Ectodermal cell (in vitro differentiated cells): ENCODE data around the gene HRC. TPM values are rescaled to one million over a fixed set of nuclear protein-coding genes. Genes with fewer than 3 reads are reported as not detected.

Experiments used
- H3K27ac ChIP-seq: 2 replicates; pipeline ENCODE4 v1.7.0; 2013; ENCODE audit warnings: mild to moderate bottlenecking, low read depth, low read length; ENCODE audit not compliant: insufficient read depth, poor library complexity, severe bottlenecking
- H3K27me3 ChIP-seq: 2 replicates; pipeline ENCODE4 v1.7.0; 2013; ENCODE audit warnings: mild to moderate bottlenecking, low read length; ENCODE audit not compliant: insufficient read depth, control insufficient read depth, poor library complexity, severe bottlenecking
- H3K36me3 ChIP-seq: one replicate; pipeline ENCODE4 v1.7.0; 2013; ENCODE audit warnings: low read length; ENCODE audit not compliant: control insufficient read depth, insufficient read depth
- H3K4me1 ChIP-seq: one replicate; pipeline ENCODE4 v1.7.0; 2013; ENCODE audit warnings: low read length; ENCODE audit not compliant: control insufficient read depth, insufficient read depth
- H3K4me3 ChIP-seq: 2 replicates; pipeline ENCODE4 v1.7.0; 2013; ENCODE audit warnings: low read depth, low read length, control low read depth; ENCODE audit not compliant: insufficient read depth
- H3K9me3 ChIP-seq: 2 replicates; pipeline ENCODE4 v1.7.0; 2013; ENCODE audit warnings: mild to moderate bottlenecking, low read length, moderate library complexity; ENCODE audit not compliant: control insufficient read depth
- whole genome bisulfite sequencing, 2 experiments: methylation state at CpG; one replicate each; pipeline ENCODE4 v1.1.7; 2013; ENCODE audit warnings: missing lambda C conversion rate in 2 of 2; 5-methylcytosine and 5-hydroxymethylcytosine counted together
- polyA plus RNA-seq, 4 experiments: library from polyadenylated mRNA; stranded (reverse); fragments of 50-300 nt; gene quantifications; one replicate each; pipeline ENCODE4 v1.2.3, GENCODE V29; 2013

HRC gene, protein sequence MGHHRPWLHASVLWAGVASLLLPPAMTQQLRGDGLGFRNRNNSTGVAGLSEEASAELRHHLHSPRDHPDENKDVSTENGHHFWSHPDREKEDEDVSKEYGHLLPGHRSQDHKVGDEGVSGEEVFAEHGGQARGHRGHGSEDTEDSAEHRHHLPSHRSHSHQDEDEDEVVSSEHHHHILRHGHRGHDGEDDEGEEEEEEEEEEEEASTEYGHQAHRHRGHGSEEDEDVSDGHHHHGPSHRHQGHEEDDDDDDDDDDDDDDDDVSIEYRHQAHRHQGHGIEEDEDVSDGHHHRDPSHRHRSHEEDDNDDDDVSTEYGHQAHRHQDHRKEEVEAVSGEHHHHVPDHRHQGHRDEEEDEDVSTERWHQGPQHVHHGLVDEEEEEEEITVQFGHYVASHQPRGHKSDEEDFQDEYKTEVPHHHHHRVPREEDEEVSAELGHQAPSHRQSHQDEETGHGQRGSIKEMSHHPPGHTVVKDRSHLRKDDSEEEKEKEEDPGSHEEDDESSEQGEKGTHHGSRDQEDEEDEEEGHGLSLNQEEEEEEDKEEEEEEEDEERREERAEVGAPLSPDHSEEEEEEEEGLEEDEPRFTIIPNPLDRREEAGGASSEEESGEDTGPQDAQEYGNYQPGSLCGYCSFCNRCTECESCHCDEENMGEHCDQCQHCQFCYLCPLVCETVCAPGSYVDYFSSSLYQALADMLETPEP
- polyA plus RNA-seq (2013, experiment 1 of 4), result 0.39 TPM
- polyA plus RNA-seq (2013, experiment 2 of 4), result 0.41 TPM
- polyA plus RNA-seq (2013, experiment 3 of 4), result 0.75 TPM
- polyA plus RNA-seq (2013, experiment 4 of 4), result 0.57 TPM

DNA sequence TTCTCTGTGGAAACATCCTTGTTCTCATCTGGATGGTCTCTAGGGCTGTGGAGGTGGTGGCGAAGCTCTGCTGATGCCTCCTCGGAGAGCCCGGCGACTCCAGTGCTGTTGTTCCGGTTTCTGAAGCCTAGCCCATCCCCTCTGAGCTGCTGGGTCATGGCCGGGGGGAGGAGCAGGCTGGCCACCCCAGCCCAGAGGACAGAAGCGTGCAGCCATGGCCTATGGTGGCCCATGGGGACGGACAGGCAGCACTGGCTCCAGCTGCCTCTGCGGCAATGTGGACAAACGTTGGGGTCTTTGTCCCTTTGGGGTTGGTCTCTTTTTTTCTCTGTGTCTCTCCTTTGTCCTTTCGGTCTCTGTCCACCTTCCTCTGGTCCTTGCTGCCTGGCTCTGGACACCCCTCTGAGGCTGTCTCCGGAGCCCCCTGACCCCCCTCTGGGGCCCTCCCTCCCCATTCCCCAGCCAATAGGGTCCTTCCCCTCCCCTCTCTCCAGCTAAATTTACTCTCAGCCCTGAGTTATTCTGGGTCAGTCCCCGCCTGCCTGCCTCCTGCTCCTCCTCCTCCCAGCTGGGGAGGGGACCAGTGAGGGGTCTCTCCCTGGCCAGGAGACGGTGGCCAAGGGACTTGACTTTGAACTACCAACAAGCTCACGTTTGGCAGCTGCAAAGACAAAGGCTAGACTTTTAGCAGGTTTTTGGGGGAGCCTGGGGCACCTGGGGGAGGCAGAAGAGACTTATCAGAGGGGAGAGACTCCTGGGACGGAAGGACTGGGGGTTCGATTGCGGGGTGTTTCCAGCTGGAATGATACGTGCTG lies at the start of gene HRC:
Gene HRC, minus strand, starts transcription at position 392 of the 815 bp plus-strand sequence. Its CDS starts 159 bp downstream, at position 233.
- Histone ChIP-seq H3K9me3 (no peaks in the 10 kb centered on the region), H3K27ac (no peak within 1 kb of the TSS), H3K4me3 (no peak within 1 kb of the TSS), H3K27me3 (peaks cover 49% of the 10 kb centered on the region), H3K36me3 (no peaks in the 10 kb centered on the region), H3K4me1 (peaks cover 12% of the 10 kb centered on the region)
- WGBS, 2 experiments, result 64 to 70% methylated on average over 19 of the region's 19 CpGs

DNA sequence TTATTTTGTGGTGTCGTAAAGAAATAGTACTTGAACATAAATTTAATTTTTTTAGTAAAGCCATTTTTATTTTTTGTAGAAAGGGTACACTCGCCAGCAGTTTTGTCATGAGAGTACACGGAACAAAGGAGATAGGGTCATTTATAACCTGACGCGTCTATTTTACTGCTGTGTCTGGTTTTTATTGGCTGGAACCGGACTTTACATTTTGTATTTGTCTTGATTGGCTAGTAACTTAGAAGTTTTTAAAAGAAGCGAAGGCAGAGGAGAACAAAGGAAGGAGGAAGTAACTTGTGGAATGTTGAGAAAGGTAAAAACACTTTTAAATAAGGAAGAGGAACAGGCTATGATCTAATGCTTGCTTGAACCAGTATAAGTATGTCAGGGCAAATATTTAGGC lies 45.8 kb upstream of the HRC start:
- no peak overlapping the region for H3K4me3 ChIP-seq
- H3K36me3 ChIP-seq, result no peaks in the 10 kb centered on the region
- 97 to 98% methylated on average over 6 to 7 of the region's 7 CpGs for whole genome bisulfite sequencing, 2 experiments
- H3K27ac ChIP-seq, result no peak overlapping the region
- H3K9me3 ChIP-seq, result no peaks in the 10 kb centered on the region
- H3K4me1 ChIP-seq, result no peaks in the 10 kb centered on the region
- H3K27me3 ChIP-seq, result no peaks in the 10 kb centered on the region

DNA sequence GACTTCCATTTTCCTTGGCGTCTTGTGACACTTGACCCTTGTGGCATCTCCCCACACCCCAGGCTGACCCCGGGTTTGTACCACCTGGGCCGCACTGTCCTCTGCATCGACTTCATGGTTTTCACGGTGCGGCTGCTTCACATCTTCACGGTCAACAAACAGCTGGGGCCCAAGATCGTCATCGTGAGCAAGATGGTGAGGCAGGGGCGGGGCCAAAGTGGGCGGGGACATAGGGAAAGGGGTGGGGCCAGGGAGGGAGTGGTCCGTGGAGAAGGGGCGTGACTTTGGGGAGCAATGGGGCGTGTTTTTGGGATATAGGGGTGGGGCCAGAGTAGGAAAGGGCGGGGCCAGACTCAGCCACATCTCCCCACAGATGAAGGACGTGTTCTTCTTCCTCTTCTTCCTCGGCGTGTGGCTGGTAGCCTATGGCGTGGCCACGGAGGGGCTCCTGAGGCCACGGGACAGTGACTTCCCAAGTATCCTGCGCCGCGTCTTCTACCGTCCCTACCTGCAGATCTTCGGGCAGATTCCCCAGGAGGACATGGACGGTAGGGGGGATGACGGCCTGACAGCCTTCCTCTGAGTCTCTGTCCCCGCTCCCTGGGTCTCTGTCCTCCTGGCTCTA lies 45.2 kb upstream of the HRC start:
- Histone ChIP-seq H3K27me3 (no peaks in the 10 kb centered on the region), H3K9me3 (no peaks in the 10 kb centered on the region), H3K36me3 (no peaks in the 10 kb centered on the region), H3K4me1 (no peaks in the 10 kb centered on the region), H3K27ac (no peak overlapping the region), H3K4me3 (no peak overlapping the region)
- WGBS, 2 experiments, result 93% methylated on average over 29 of the region's 29 CpGs

DNA sequence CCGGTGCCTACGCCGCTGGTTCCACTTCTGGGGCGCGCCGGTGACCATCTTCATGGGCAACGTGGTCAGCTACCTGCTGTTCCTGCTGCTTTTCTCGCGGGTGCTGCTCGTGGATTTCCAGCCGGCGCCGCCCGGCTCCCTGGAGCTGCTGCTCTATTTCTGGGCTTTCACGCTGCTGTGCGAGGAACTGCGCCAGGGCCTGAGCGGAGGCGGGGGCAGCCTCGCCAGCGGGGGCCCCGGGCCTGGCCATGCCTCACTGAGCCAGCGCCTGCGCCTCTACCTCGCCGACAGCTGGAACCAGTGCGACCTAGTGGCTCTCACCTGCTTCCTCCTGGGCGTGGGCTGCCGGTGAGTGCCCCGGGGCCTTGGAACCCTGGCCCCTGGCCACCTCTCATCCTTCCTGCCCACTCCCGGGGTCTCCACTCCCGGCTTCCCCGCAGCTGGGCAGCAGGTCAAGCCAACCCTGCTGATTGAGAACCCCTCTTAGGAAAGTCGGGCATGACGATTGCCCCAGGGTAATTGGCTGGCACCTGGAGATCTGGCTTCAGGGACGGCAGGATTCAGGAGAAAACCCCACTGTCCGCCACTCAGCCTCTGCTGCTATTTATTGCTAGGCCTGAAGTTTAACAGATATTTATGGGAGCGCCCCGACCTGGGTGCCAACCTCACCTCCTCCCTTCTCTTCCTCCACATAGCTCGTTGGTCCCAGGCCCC lies 41.5 kb upstream of the HRC start:
- 94% methylated on average over 40 of the region's 40 CpGs for WGBS, 2 experiments
- no peaks in the 10 kb centered on the region for H3K36me3 ChIP-seq
- H3K4me1 ChIP-seq, result no peaks in the 10 kb centered on the region
- H3K27ac ChIP-seq, result no peak overlapping the region
- no peaks in the 10 kb centered on the region for H3K9me3 ChIP-seq
- H3K4me3 ChIP-seq, result no peak overlapping the region
- no peaks in the 10 kb centered on the region for H3K27me3 ChIP-seq

DNA sequence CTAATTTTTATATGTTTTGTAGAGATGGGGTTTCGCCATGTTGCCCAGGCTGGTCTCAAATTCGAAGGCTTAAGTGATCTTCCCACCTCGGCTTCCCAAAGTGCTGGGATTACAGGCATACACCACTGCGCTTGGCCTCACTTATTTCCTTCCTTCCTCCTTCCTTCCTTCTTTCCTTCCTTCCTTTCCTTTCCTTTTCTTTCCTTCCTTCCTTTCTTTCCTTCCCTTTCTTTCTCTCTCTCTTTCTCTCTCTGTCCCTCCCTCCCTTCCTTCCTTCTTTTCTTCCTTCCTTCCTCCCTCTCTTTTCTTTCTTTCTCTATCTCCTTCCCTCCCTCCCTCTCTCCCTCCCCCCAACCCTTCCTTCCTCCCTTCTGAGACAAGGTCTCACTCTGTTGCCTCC lies 39.2 kb upstream of the HRC start:
- Histone ChIP-seq H3K4me1 (no peaks in the 10 kb centered on the region), H3K27me3 (no peaks in the 10 kb centered on the region), H3K4me3 (no peak overlapping the region), H3K36me3 (no peaks in the 10 kb centered on the region), H3K27ac (no peak overlapping the region), H3K9me3 (no peaks in the 10 kb centered on the region)
- WGBS, 2 experiments, result 92% methylated on average over 4 of the region's 4 CpGs

DNA sequence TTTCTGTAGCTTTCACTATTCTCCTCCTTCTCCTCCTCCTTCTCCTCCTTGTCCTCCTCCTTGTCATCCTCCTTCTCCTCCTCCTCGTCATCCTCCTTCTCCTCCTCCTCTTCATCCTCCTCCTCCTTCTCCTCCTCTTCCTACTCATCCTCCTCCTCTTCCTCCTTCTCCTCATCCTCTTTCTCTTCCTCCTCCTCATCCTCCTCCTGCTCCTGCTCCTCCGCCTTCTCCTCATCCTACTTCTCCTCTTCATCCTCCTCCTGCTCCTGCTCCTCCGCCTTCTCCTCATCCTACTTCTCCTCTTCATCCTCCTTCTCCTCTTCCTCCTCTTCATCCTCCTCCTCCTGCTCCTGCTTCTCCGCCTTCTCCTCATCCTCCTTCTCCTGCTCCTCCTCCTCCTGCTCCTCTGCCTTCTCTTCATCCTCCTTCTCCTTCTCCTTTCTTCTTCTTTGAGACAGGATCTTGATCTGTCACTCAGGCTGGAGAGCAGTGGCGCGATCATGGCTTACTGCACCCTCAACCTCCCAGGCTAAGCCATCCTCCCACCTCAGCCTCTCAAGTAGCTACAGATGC lies 38.7 kb upstream of the HRC start:
- no peaks in the 10 kb centered on the region for H3K4me1 ChIP-seq
- 87 to 88% methylated on average over 6 of the region's 6 CpGs for WGBS, 2 experiments
- no peak overlapping the region for H3K27ac ChIP-seq
- H3K27me3 ChIP-seq, result no peaks in the 10 kb centered on the region
- H3K9me3 ChIP-seq, result no peaks in the 10 kb centered on the region
- no peaks in the 10 kb centered on the region for H3K36me3 ChIP-seq
- H3K4me3 ChIP-seq, result no peak overlapping the region

DNA sequence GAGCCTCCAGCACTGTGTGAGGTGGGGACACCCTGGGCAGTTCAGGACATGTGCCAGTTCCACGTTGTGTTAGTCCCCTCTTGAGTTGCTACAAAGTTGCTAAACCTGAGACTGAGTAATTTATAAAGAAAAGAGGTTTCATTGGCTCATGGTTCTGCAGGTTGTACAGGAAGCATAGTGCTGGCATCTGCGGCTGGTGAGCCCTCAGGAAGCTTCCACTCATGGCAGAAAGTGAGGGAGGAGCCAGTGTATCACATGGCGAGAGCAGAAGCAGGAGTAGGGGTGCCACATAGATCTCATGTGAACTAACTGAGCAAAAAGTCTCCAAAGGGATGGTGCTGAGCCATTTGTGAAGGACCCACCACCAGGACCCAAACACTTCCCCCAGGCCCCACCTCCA lies 35.6 kb upstream of the HRC start:
- H3K27ac ChIP-seq, result no peak overlapping the region
- no peaks in the 10 kb centered on the region for H3K9me3 ChIP-seq
- no peaks in the 10 kb centered on the region for H3K4me1 ChIP-seq
- no peaks in the 10 kb centered on the region for H3K36me3 ChIP-seq
- WGBS, 2 experiments, result 93% methylated on average over 3 of the region's 3 CpGs
- H3K4me3 ChIP-seq, result no peak overlapping the region
- H3K27me3 ChIP-seq, result no peaks in the 10 kb centered on the region

DNA sequence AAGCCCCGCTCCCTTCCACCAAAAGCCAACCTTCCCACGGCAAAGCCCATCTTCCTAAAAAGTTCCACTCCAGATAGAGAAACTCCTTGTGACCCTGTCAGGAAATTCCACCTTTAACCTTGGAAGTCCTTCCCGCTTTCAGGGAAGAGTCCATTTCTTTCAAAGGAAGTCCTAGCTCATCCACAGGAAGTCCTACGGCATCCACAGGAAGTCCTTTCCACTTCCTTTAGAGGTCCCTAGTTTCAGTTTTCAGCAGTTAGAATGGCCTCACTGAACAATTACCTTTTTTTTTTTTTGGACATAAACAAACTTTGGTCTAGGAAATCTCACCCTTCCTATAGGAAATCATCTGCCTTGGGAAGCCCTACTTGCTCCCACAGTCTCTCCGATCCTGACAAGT lies 34.1 kb upstream of the HRC start:
- 95 to 96% methylated on average over 5 of the region's 5 CpGs for WGBS, 2 experiments
- no peaks in the 10 kb centered on the region for H3K4me1 ChIP-seq
- H3K36me3 ChIP-seq, result no peaks in the 10 kb centered on the region
- H3K4me3 ChIP-seq, result no peak overlapping the region
- no peaks in the 10 kb centered on the region for H3K27me3 ChIP-seq
- H3K27ac ChIP-seq, result no peak overlapping the region
- no peaks in the 10 kb centered on the region for H3K9me3 ChIP-seq

DNA sequence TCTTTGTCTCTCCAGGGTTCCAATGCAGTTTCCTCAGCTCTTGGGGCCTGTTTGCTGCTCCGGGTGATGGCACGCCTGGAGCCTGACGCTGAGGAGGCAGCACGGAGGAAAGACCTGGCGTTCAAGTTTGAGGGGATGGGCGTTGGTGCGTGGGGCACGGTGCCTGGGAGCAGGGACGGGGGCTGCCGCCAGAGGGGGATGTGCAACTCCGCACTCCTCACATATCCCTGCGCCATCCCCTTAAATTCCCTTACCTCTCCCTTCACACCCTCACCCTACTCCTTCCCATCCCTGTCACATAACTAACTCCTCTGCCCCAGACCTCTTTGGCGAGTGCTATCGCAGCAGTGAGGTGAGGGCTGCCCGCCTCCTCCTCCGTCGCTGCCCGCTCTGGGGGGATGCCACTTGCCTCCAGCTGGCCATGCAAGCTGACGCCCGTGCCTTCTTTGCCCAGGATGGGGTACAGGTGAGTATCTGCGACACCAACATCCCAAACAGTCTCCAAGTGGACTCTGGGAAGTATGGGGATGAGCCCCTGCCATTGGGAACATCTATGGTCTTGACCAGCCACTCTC lies 33.5 kb upstream of the HRC start:
- Histone ChIP-seq H3K36me3 (no peaks in the 10 kb centered on the region), H3K27ac (no peak overlapping the region), H3K27me3 (no peaks in the 10 kb centered on the region), H3K4me1 (no peaks in the 10 kb centered on the region), H3K9me3 (no peaks in the 10 kb centered on the region), H3K4me3 (no peak overlapping the region)
- WGBS, 2 experiments, result 91 to 95% methylated on average over 21 of the region's 21 CpGs
